HUDEP-2 (cell line): Measurements from ENCODE around the gene MTIF2.
"Not testable (repeated sequence)": the region's sequence is repeated elsewhere in the genome, so short reads cannot be mapped to it uniquely, and the experiment has no call there.

Experiments
- DNase-seq, 76 experiments: peaks; one replicate each; lab custom pipeline; 2025; ENCODE audit not compliant: unreplicated experiment in 76 of 76; lab: John Stamatoyannopoulos, UW

Gene MTIF2

DNA sequence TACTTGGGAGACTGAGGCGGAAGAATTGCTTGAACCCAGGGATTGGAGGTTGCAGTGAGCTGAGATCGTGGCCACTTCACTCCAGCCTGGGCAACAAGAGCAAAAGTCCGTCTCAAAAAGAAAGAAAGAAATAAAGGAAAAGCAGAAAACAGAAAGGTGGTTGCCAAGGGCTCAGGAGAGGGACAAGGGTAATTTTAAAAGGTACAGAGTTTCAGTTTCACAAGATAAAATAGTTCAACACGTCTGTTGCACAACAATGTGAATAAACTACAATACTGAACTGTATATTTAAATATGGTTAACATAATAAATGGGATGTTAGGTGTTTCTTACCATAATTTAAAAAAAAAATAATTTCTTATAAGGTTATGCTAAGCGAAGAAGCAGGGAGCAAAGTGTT is 23.6 kb downstream of the MTIF2 start:
- DNase-seq = no peak

DNA sequence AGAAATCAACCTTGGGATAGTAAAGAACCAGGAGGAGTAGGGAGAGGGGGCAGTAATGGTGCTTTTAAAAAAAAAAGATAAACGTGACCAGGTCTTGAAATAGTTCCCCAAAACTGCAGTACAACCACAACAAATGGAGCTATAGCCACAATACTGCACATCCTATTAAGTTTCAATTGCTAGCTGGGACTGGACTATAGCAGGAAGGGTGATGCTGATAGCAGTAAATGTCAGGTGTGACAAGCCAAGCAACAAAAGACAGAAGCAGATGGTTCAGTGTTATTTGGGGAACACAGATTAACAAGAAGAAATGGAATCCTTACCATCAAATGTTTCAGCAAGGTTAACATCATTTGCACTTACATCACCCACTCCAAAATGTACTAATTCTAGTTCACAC is 26.4 kb downstream of the MTIF2 start:
- DNase-seq = no peak

DNA sequence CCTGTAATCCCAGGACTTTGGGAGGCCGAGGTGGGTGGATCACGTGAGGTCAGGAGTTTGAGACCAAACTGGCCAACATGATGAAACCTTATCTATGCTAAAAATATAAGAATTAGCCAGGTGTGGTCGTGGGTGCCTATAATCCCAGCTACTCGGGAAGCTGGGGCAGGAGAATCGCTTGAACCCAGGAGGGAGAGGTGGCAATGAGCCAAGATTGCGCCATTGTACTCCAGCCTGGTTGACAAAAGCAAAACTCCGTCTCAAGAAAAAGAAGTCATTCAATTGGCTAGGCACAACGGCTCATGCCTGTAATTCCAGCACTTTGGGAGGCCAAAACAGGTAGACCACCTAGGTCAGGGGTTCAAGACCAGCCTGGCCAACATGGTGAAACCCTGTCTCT is 27.4 kb downstream of the MTIF2 start:
- not testable (repeated sequence) for DNase-seq

DNA sequence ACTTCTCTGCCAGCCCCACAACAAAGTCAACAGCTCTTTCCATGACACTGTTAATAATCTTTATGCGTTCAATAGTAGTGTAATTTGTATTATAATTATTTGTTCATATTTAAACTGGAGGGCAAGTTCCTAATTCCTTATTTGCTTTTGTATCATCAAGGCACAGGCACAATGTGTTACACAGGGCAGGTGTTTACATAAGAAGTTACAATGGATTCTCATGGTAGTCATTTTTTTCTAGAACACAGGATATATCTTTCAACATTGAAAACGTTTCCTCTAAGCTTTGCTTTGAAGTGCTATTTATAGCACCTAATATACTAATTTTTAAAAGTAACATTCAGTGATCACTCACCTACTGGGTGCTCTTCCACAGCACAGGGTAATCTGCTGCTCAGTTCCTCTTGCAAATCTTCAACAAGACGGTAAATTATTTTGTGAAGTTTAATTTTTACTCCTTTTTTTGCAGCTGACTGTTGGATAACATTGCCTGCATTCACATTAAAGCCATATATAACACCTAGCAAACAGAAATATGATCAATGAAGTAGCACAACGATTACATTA is 29.3 kb downstream of the MTIF2 start:
- no peak for DNase-seq

DNA sequence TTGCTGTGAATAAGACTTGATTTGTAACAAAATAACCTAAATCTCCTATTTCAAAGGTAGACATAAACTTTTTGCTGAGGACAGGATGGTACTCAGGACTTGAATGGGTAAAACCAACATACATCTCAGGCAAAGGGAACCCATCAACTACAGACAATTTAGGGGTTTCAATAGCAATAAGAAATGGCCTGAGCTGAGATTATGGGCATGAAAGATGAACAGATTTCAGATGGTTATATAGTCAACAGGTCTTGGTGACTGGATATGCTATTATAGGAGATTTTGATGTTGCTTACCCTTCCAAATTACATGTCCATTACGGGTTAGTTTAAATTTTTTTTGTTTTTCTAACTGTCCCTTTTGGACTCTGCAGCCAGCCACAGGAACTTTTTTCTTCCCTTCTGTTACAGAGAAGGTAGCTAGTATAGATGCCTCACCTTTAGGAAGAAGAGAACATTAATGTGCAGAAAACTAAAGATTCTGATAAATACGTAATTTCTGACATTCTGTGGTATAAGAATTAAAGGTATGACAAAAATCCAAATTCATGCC is 32.0 kb downstream of the MTIF2 start:
- DNase-seq = no peak

DNA sequence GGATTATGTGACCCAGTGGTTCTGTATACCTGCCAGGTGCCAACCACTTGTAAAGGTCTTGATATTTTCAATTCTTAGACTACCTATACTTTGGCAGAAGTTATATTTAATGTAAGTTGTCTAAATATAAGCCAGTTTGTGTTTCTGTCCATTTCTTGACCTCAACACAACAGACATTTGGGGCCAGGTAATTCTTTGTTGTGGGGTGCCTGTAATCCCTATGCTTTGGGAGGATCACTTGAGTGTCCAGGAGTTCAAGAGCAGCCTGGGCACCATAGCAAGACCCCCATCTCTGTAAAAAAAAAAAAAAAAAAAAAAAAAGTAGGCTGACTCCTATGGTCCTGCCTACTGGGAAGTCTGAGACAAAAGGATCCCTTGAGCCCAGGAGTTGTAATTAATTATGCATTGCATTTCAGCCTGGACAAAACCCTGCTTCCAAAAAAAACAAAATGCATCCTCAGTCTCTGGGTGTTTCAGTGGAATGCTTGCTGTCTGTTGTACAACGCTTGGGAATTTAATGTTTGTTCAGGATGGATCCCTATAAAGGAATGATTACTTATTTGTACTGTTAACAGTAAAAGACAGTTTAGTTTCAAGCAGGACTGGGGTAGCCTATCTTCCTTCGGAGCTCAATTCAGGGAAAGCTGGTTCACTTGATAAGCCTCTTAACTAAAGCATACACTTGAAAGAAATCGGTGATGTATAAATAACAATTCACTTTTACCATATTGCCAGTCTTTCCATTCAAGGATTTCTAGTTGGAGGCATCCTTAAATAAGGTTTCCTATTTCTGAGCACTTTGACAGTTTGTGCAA is 33.1 kb downstream of the MTIF2 start:
- DNase-seq = peak in 2 of 76 experiments; percentile 12 to 13

DNA sequence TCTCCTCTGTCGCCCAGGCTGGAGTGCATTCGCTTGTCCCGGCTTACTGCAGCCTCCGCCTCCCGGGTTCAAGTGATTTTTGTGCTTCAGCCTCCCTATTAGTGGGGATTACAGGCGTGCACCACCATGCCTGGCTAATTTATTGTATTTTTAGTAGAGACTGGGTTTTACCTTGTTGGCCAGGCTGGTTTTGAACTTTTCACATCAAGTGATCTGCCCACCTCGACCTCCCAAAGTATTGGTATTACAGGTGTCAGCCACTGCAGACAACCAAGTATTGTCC is 35.4 kb downstream of the MTIF2 start:
- peak in 2 of 76 experiments; percentile 11 to 33 for DNase-seq

DNA sequence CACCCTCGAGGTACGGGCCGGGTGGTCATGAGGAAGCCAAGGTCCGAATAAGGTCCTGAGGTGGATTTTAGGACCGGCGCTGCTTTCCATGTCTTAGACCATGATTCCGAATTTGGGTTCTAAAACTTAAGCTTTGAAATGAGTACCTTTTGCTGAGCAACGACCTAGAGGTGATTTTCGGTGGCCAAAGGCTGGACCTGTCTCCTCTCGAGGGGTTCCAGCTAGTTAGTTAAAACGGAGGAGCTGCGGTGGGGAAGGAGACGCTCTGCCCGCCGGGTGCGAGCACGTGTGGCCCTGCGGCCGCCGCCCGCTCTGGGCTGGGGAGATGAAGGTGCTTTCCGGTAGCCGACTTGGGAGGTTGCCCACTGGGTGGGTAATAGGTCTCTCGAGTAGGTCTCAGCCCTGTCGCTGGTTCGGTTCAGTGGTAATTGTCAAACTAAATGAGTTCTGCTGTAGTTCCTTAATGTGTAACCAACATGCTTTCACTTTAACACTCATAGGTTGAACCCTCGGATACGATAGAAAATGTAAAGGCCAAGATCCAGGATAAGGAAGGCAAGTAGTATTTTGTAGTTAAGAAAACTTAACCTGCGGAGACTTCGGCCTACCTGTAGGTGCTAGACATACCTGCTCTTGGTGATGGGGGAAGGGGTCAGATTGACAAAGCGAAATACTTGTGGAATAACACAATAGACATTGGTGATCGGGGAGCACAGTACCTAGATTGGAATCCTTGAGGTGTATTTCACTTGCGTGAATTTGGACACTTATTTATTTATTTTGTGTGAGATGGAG is 36.0 kb downstream of the MTIF2 start:
- peak in 41 of 76 experiments; percentile 4 to 63 (median 28) for DNase-seq

DNA sequence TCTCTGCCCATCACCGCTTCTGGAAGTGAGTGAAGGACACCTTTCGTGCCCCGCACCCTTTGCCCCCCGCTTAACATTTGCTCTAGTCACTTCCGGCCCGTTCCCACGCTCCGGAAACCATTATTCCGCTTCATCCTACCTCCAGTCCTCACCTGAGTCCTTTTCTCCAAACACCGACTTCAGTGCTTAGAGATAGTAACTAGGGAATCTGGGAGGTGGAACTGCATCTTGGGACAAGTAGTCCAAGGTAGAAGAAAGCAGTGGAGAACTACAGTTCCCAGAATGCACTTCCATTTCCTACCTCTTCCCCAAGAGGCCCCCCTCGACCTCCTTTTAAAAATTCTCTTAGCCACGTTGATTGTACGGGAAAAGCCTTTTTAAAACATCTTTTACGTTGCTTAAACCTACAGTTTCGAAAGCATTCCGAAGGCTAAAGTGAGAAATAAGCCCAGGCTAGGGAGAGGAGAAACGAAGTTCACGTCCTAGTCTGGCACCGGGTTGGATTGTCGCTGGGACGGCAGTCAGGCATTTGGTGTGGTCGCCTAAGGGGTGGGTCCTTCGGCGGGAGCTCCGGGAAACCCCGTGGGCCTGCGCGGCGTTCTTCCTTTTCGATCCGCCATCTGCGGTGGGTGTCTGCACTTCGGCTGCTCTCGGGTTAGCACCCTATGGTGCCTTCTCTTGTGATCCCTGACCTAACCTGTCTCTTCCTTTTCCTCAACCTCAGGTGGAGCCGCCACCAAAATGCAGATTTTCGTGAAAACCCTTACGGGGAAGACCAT is 36.8 kb downstream of the MTIF2 start, which contains the start of the genes CLHC1 and RPS27A:
CLHC1 (minus strand) TSS at position 210 of the 779 bp plus-strand sequence. CDS start 9,882 bp downstream, outside the sequence.
RPS27A (plus strand) TSS at position 605 of the 779 bp plus-strand sequence; CDS start at position 742, 137 bp downstream.
- DNase-seq = peak in 75 of 76 experiments; percentile 16 to 94 (median 84)

DNA sequence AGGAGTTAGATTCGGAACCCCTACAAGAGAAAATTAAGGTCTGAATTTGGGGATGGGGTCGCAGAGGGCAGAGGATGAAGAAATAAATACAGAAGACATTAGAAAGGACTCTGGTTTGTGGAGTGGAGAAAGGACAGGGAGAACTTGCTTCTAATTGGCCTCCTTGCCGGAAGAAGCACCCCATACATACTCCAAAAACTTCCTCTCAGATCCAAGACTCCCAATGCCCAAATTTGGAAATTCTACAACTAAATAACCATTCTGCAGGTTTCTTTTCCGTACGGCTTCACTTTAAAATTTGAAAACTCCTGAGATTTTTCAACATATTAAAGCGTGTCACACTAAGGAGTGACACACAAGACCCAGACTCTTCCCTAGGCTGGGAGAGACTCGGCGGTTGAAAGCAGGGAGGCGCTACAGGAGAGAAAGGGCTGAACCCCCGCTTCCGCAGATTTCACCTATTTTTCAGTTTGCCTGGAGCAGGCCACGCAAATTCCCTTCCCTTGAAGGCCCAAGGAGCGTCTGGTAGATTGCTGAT is 37.4 kb downstream of the MTIF2 start:
- DNase-seq = peak in 3 of 76 experiments; percentile 7 to 36 (median 24)

DNA sequence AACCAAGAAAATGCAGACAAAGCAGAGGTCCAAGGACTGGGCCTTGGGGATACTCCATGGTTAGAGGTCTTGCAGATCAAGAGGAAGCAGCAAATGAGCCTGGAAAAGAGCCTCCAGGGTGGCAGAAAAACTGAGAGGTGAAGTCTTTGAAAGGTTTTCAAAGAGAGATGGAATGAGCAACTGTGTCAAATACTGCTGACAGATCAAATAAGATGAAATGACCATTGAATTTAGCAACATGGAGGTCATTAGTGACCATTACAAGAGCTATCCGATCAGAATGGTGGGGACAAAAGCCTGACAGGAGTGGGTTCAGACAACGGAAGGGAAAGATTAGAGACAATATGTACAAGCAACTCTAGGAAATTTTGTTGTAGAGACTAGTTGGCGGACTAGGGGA is 38.5 kb downstream of the MTIF2 start:
- DNase-seq = no peak

DNA sequence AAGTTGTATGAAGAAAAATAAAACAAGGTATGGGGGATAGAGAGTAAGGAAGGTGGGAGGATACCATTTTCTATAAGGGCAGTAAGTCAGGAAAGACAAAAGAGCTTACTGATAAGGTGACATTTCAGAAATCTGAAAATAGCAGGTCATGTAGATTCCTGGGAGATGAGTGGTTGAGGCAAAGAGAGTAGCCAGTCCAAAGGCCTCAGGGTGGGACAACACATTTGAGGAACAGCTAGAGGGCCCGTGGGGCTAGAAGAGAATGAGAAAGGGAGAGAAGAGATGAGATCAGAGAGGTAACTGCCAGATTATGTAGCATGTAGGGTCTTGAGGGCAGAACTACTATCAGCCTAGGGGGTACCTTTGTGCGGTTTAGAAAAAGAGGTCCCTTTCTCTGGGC is 39.8 kb downstream of the MTIF2 start:
- DNase-seq = no peak

DNA sequence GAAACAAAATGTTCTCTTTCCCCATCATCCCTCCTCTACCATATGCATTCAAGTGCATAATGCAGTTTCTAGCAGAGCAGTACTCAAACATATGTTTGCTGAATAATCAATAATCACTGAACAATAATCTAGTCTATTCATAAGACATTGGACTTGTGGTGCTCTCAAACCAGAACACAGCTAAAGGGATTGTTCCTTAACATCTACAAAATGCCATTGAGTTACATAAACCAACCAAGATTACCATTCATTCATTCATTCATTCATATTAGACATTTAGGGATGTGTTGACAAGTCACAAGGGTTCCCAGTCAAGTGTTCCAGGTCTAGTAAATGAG is 40.8 kb downstream of the MTIF2 start:
- no peak for DNase-seq

DNA sequence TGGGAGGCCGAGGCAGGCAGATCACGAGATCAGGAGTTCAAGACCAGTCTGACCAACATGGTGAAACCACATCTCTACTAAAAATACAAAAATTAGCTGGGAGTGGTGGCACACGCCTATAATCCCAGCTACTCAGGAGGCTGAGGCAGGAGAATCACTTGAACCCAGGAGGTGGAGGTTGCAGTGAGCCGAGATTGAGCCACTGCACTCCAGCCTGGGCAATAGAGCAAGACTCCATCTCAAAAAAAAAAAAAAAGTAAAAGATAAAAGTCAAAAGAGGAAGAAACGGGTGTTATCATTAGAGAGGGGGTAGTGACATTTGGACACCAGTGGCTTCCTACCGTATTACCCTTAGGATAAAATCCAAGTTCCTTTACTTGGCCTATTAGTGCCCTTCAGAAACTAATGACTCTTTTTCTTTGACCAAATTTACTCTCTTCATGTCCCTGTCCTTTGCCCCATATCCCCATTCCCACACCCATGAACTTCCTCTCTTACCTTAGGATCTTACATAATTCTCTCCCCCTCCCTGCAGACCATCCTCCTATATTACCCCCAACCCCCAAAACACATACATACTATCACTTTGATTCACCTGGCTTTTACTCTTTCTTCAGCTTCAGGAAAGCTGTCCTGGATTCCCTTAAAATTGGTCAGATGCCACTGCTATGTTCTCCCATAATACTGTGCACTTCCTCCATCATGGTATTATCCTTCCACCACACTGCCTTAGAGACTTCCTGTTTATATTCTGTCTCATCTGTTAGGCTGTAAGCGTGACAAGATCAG is 41.4 kb downstream of the MTIF2 start:
- DNase-seq = not testable (repeated sequence)

DNA sequence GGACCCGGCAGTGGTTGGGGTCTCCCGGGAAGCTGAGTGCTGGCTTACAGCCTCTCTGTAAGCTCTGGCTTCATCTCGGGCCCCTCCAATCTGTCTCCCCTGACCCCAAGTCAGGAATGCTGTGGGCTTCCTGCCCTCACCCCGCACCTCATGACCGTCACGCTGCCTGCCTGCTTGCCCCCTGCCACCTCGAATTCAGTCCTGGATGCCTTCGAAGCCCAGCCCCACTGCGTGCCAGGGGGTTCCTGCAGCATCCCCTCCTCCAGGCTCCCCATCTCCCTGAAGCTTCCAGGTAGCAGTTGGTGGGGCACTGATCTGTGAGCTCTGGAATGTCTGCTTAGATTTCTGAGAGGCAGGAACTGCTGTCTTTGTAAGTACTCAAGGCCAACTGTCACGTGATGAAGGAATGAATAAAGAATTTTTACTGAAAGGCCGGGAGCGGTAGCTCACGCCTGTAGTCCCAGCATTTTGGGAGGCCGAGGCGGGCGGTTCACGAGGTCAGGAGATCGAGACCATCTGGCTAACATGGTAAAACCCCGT is 43.5 kb downstream of the MTIF2 start:
- DNase-seq = no peak

DNA sequence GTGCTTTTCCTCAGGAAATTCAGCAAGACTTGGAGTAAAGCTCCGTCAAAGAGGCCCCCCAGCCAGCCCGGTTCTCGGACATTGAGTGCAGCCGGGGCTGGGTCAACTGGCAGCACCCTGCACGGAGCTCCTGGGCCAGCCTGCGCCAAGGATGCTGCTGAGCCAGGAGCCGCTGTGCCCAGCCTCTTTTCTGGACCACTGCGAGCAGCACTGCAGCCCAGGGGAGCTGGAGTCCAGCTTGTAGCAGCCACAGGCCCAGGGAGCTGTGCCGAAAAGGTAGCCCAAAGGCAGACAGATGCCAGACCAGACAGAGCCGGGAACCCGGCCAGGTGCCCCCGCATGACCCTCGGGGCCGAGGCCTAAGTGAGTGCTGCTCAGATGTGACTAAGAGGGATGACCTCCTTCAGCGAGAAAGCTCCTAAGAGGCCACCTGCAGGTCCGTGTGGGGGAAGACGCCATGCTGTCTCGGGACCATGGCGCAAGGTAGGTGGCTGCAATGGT is 44.2 kb downstream of the MTIF2 start:
- no peak for DNase-seq

DNA sequence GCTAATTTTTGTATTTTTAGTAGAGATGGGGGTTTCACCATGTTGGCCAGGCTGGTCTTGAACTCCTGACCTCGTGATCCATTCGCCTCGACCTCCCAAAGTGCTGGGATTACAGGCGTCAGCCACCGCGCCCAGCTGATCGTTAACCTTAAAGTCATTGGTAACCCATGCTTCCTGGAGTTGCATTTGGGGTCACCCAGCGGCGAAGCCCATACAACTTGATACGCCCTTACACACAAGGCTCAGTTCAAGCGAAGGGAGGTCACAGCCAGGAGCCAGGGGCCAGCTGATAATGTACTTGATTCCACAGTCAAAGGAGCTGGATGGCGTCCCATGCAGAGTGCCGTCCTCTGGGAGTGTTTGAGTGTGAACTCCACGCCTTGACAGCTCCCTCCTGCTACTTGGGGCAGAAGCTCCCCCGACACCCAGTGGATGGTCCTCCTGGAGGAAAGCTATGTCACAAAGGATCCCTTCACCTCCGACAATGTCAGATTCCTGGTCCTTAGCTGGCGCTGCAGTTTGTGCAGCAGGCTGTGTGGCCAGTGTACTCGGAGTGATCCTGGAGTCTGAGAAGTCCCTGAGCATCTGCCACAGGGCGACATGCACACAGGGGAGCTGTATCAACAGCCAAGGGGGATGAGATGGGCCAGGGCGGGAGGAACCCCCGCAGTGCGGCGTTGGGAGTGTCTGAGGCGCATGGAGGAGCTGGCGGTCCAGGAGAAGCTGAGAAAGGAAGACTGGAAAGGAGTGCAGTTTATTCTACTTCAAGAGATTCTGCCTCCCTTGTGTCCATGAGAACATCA is 44.9 kb downstream of the MTIF2 start:
- DNase-seq = no peak

DNA sequence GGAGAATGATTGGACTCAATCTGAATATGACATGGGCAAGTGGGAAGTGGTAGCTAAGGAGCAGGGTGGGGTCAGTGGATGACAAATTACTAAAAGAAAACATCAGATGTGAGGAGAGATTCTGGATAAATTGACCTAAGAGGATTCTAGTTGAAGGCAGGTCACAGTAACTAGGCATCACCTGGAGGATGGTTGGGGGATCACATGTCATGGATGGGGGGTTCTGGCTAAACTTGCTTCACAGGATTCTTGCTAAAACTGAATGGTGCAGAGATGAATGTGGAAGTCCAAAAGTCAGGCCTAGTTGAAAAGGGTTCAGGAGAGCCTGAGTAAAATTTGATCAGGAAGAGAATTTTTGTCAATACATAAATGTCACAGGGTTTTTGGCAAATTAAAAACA is 55.2 kb downstream of the MTIF2 start:
- no peak for DNase-seq
